ENCODE data around the gene MELTF. TPM values are rescaled to one million over a fixed set of nuclear protein-coding genes. Genes with fewer than 3 reads are reported as not detected.

Gene MELTF
- total RNA-seq, 1 donor from 2014 or later, result 61.5 TPM

GRCh38 chr3:196985954-196986885, 43.4 kb downstream of the MELTF start:
- peaks cover 8% of the 10 kb centered on the region for H3K9me3 Mint-ChIP-seq
- H3K36me3 Mint-ChIP-seq (ENCODE audit: low read depth), result no peaks in the 10 kb centered on the region
- TF ChIP-seq CTCF (IDR thresholded peaks at IDR 0.05), result no peak
- ChIA-PET CTCF (no interaction called here), POLR2A (interaction anchor here (0.7 to 1.5 kb wide), 2 partner anchors 10 to 43 kb away, joined by 4 to 7 read pairs; partner anchors contain the start of gene MELTF)
- peaks cover 16% of the 10 kb centered on the region for H3K27me3 Mint-ChIP-seq
- H3K27ac Mint-ChIP-seq, result no peak overlapping the region
- peaks cover 4% of the 10 kb centered on the region for H3K4me1 Mint-ChIP-seq
- DNase-seq, result no peak
- intact Hi-C loops (cut with micrococcal nuclease), result no loop called here
- no peak overlapping the region for H3K4me3 Mint-ChIP-seq
- ATAC-seq (ENCODE audit: low read depth), result no peak

- Mint-ChIP-seq H3K27me3 (peaks cover 16% of the 10 kb centered on the region), H3K27ac (no peak overlapping the region), H3K4me1 (peaks cover 4% of the 10 kb centered on the region), H3K4me3 (no peak overlapping the region), H3K36me3 (ENCODE audit: low read depth) (no peaks in the 10 kb centered on the region), H3K9me3 (peaks cover 8% of the 10 kb centered on the region)
- TF ChIP-seq CTCF (IDR thresholded peaks at IDR 0.05), result no peak
- intact Hi-C loops (cut with micrococcal nuclease), result no loop called here
- ChIA-PET POLR2A (interaction anchor here (1.5 kb wide), 1 partner anchor 44 kb away, joined by 4 read pairs; the partner anchor contains the start of gene MELTF), CTCF (no interaction called here)
- DNase-seq, result no peak
- ATAC-seq (ENCODE audit: low read depth), result no peak
These were observed 44.3 kb downstream of the MELTF start for GRCh38 chr3:196985298-196985697.

- intact Hi-C loops (cut with micrococcal nuclease), result no loop called here
- DNase-seq (no peak), ATAC-seq (ENCODE audit: low read depth) (no peak)
- CTCF ChIA-PET, result no interaction called here
- Mint-ChIP-seq H3K4me1 (peaks cover 11% of the 10 kb centered on the region), H3K9me3 (peaks cover 8% of the 10 kb centered on the region), H3K27me3 (peaks cover 26% of the 10 kb centered on the region), H3K36me3 (ENCODE audit: low read depth) (no peaks in the 10 kb centered on the region), H3K27ac (no peak overlapping the region), H3K4me3 (no peak overlapping the region)
- TF ChIP-seq CTCF (IDR thresholded peaks at IDR 0.05), result no peak
- POLR2A ChIA-PET, result no interaction called here
These were observed 46.4 kb downstream of the MELTF start for GRCh38 chr3:196983186-196983585.

- intact Hi-C loops (cut with micrococcal nuclease), result no loop called here
- POLR2A ChIA-PET, result no interaction called here
These were observed 48.0 kb downstream of the MELTF start for GRCh38 chr3:196981657-196982056.

More at GRCh38 chr3:196981657-196982056, 48.0 kb downstream of the MELTF start:
- peak overlapping the region; percentile 32 for H3K4me3 Mint-ChIP-seq
- TF ChIP-seq CTCF (IDR thresholded peaks at IDR 0.05), result no peak
- H3K36me3 Mint-ChIP-seq (ENCODE audit: low read depth), result no peaks in the 10 kb centered on the region
- H3K27me3 Mint-ChIP-seq, result peaks cover 26% of the 10 kb centered on the region
- H3K4me1 Mint-ChIP-seq, result peaks cover 11% of the 10 kb centered on the region
- no peak overlapping the region for H3K27ac Mint-ChIP-seq
- CTCF ChIA-PET, result no interaction called here
- DNase-seq (no peak), ATAC-seq (ENCODE audit: low read depth) (no peak)
- peaks cover 8% of the 10 kb centered on the region for H3K9me3 Mint-ChIP-seq

Data from activated B cell treated with CpG ODN at 0.5 μM for 24 hours (primary cell).